Stimulated activated effector memory CD8-positive, alpha-beta T cell treated with anti-CD3 and anti-CD28 coated beads, Interleukin-12 subunit alpha, Interleukin-12 subunit beta, amount 100 ng/mL, for 72 hours (primary cell): ENCODE results near the gene RIMS1.

Experiments used
- ATAC-seq: fragments of 150-1000 bp; cut with Tn5 transposase; 2 replicates; pipeline ENCODE4 v1.10.0; 2021
- DNase-seq, 2 donors: peaks; one replicate each; pipeline ENCODE4 v3.0.0; 2021 to 2022; ENCODE audit warnings: low spot score in 2 of 2
- H3K27ac Mint-ChIP-seq: one replicate; pipeline ENCODE4 v1.8.0; 2022; ENCODE audit warnings: mild to moderate bottlenecking, mixed read lengths
- H3K36me3 Mint-ChIP-seq: one replicate; pipeline ENCODE4 v1.8.0; 2022; ENCODE audit warnings: mild to moderate bottlenecking, mixed read lengths
- H3K4me1 Mint-ChIP-seq: one replicate; pipeline ENCODE4 v1.8.0; 2022; ENCODE audit warnings: mixed read lengths
- H3K4me3 Mint-ChIP-seq: one replicate; pipeline ENCODE4 v1.8.0; 2022; ENCODE audit warnings: mild to moderate bottlenecking, mixed read lengths
- H3K9me3 Mint-ChIP-seq: one replicate; pipeline ENCODE4 v1.8.0; 2022; ENCODE audit warnings: mixed read lengths

Gene RIMS1

GRCh38 chr6:72350296-72350881, 464.0 kb downstream of the RIMS1 start:
- no peak for ATAC-seq
- H3K36me3 Mint-ChIP-seq, result no peaks in the 10 kb centered on the region
- H3K4me3 Mint-ChIP-seq, result no peak overlapping the region

GRCh38 chr6:72363844-72364740, 477.7 kb downstream of the RIMS1 start:
- no peak for DNase-seq
- H3K4me1 Mint-ChIP-seq, result no peaks in the 10 kb centered on the region
- H3K36me3 Mint-ChIP-seq, result no peaks in the 10 kb centered on the region

More at GRCh38 chr6:72350296-72350881, 464.0 kb downstream of the RIMS1 start:
- no peak overlapping the region for H3K27ac Mint-ChIP-seq
- H3K9me3 Mint-ChIP-seq, result no peaks in the 10 kb centered on the region
- DNase-seq, result no peak
- H3K4me1 Mint-ChIP-seq, result no peaks in the 10 kb centered on the region

GRCh38 chr6:72365773-72366172, 479.4 kb downstream of the RIMS1 start:
- ATAC-seq, result no peak
- Mint-ChIP-seq H3K9me3 (no peaks in the 10 kb centered on the region), H3K4me3 (no peak overlapping the region), H3K4me1 (no peaks in the 10 kb centered on the region), H3K36me3 (no peaks in the 10 kb centered on the region), H3K27ac (no peak overlapping the region)
- DNase-seq, result no peak

More at GRCh38 chr6:72363844-72364740, 477.7 kb downstream of the RIMS1 start:
- Mint-ChIP-seq H3K27ac (no peak overlapping the region), H3K4me3 (no peak overlapping the region), H3K9me3 (no peaks in the 10 kb centered on the region)
- ATAC-seq, result no peak

- Mint-ChIP-seq H3K4me1 (no peaks in the 10 kb centered on the region), H3K36me3 (no peaks in the 10 kb centered on the region), H3K27ac (no peak overlapping the region), H3K9me3 (no peaks in the 10 kb centered on the region), H3K4me3 (no peak overlapping the region)
- ATAC-seq (no peak), DNase-seq (no peak)
Observed at GRCh38 chr6:72367439-72367838, 481.1 kb downstream of the RIMS1 start.

- H3K4me1 Mint-ChIP-seq, result no peaks in the 10 kb centered on the region
- H3K36me3 Mint-ChIP-seq, result no peaks in the 10 kb centered on the region
- ATAC-seq, result no peak
Observed at GRCh38 chr6:72371473-72371872, 485.1 kb downstream of the RIMS1 start.

GRCh38 chr6:72374172-72374571, 487.8 kb downstream of the RIMS1 start:
- Mint-ChIP-seq H3K4me3 (no peak overlapping the region), H3K9me3 (no peaks in the 10 kb centered on the region), H3K36me3 (no peaks in the 10 kb centered on the region), H3K27ac (no peak overlapping the region), H3K4me1 (no peaks in the 10 kb centered on the region)
- DNase-seq (no peak), ATAC-seq (no peak)

More at GRCh38 chr6:72371473-72371872, 485.1 kb downstream of the RIMS1 start:
- Mint-ChIP-seq H3K27ac (no peak overlapping the region), H3K9me3 (no peaks in the 10 kb centered on the region), H3K4me3 (no peak overlapping the region)
- no peak for DNase-seq

GRCh38 chr6:72374857-72375256, 488.5 kb downstream of the RIMS1 start:
- DNase-seq, result no peak
- no peak overlapping the region for H3K27ac Mint-ChIP-seq
- H3K9me3 Mint-ChIP-seq, result no peaks in the 10 kb centered on the region
- no peak for ATAC-seq
- no peaks in the 10 kb centered on the region for H3K4me1 Mint-ChIP-seq
- H3K36me3 Mint-ChIP-seq, result no peaks in the 10 kb centered on the region
- H3K4me3 Mint-ChIP-seq, result no peak overlapping the region

GRCh38 chr6:72376736-72377135, 490.4 kb downstream of the RIMS1 start:
- ATAC-seq, result no peak
- Mint-ChIP-seq H3K27ac (no peak overlapping the region), H3K4me1 (no peaks in the 10 kb centered on the region), H3K9me3 (no peaks in the 10 kb centered on the region), H3K36me3 (no peaks in the 10 kb centered on the region), H3K4me3 (no peak overlapping the region)
- no peak for DNase-seq

GRCh38 chr6:72381076-72381475, 494.7 kb downstream of the RIMS1 start:
- DNase-seq (no peak), ATAC-seq (no peak)
- Mint-ChIP-seq H3K36me3 (no peaks in the 10 kb centered on the region), H3K9me3 (no peaks in the 10 kb centered on the region), H3K4me3 (no peak overlapping the region), H3K27ac (no peak overlapping the region), H3K4me1 (no peaks in the 10 kb centered on the region)

GRCh38 chr6:72382602-72383529, 496.5 kb downstream of the RIMS1 start:
- Mint-ChIP-seq H3K27ac (no peak overlapping the region), H3K4me3 (no peak overlapping the region), H3K36me3 (no peaks in the 10 kb centered on the region), H3K9me3 (no peaks in the 10 kb centered on the region), H3K4me1 (no peaks in the 10 kb centered on the region)
- DNase-seq (no peak), ATAC-seq (no peak)

- Mint-ChIP-seq H3K4me3 (no peak overlapping the region), H3K9me3 (no peaks in the 10 kb centered on the region), H3K27ac (no peak overlapping the region), H3K4me1 (no peaks in the 10 kb centered on the region), H3K36me3 (no peaks in the 10 kb centered on the region)
- ATAC-seq, result peak; percentile 43
- no peak for DNase-seq
Observed at GRCh38 chr6:72386324-72386723, 500.0 kb downstream of the RIMS1 start.

GRCh38 chr6:72389698-72390097, 503.3 kb downstream of the RIMS1 start:
- H3K9me3 Mint-ChIP-seq, result no peaks in the 10 kb centered on the region
- ATAC-seq, result no peak
- no peak overlapping the region for H3K4me3 Mint-ChIP-seq
- no peak overlapping the region for H3K27ac Mint-ChIP-seq
- no peak for DNase-seq
- no peaks in the 10 kb centered on the region for H3K4me1 Mint-ChIP-seq
- no peaks in the 10 kb centered on the region for H3K36me3 Mint-ChIP-seq

GRCh38 chr6:72390548-72390947, 504.2 kb downstream of the RIMS1 start:
- Mint-ChIP-seq H3K9me3 (no peaks in the 10 kb centered on the region), H3K36me3 (no peaks in the 10 kb centered on the region), H3K4me3 (no peak overlapping the region), H3K27ac (no peak overlapping the region), H3K4me1 (no peaks in the 10 kb centered on the region)
- DNase-seq, result no peak
- ATAC-seq, result no peak

- no peaks in the 10 kb centered on the region for H3K9me3 Mint-ChIP-seq
- H3K36me3 Mint-ChIP-seq, result no peaks in the 10 kb centered on the region
- no peaks in the 10 kb centered on the region for H3K4me1 Mint-ChIP-seq
- no peak overlapping the region for H3K27ac Mint-ChIP-seq
- ATAC-seq, result no peak
- H3K4me3 Mint-ChIP-seq, result no peak overlapping the region
- DNase-seq, result no peak
Observed at GRCh38 chr6:72401865-72402264, 515.5 kb downstream of the RIMS1 start.

- H3K4me3 Mint-ChIP-seq, result no peak overlapping the region
- H3K27ac Mint-ChIP-seq, result no peak overlapping the region
- no peaks in the 10 kb centered on the region for H3K9me3 Mint-ChIP-seq
- DNase-seq, result no peak
- no peaks in the 10 kb centered on the region for H3K36me3 Mint-ChIP-seq
- no peaks in the 10 kb centered on the region for H3K4me1 Mint-ChIP-seq
- ATAC-seq, result no peak
Observed at GRCh38 chr6:72403413-72403812, 517.1 kb downstream of the RIMS1 start.
